ENCODE data around the gene DYNLT1. TPM values are rescaled to one million over a fixed set of nuclear protein-coding genes. Genes with fewer than 3 reads are reported as not detected.

DYNLT1 gene
- total RNA-seq, 6 donors from 2014 or later, result 49.2 to 119 (median 100) TPM

- no peak for TF ChIP-seq CTCF (IDR thresholded peaks at IDR 0.05)
- no peak for TF ChIP-seq EP300 (IDR thresholded peaks at IDR 0.05)
- no peak for TF ChIP-seq POLR2A (IDR thresholded peaks at IDR 0.05)
- TF ChIP-seq POLR2AphosphoS5 (IDR thresholded peaks at IDR 0.05), result no peak
- Histone ChIP-seq H3K27ac (no peak overlapping the region), H3K9me3 (no peaks in the 10 kb centered on the region), H3K4me1 (no peaks in the 10 kb centered on the region), H3K4me3 (no peak overlapping the region), H3K27me3 (no peaks in the 10 kb centered on the region), H3K36me3 (peaks cover 7 to 57% (median 42%) of the 10 kb centered on the region in 4 donors)
- WGBS, 2 donors, result 88 to 97% methylated on average over 6 of the region's 6 CpGs
- ATAC-seq (ENCODE audit: low FRiP score in 2 of 2), result no peak
- no peak for DNase-seq
Measured at GRCh38 chr6:158604048-158604406, 40.5 kb downstream of the DYNLT1 start.

- Histone ChIP-seq H3K9me3 (no peaks in the 10 kb centered on the region), H3K27ac (no peak overlapping the region), H3K36me3 (peaks cover 7 to 56% (median 38%) of the 10 kb centered on the region in 4 donors), H3K27me3 (no peaks in the 10 kb centered on the region), H3K4me1 (no peaks in the 10 kb centered on the region), H3K4me3 (no peak overlapping the region)
- no peak for DNase-seq
- WGBS, 2 donors, result 83 to 84% methylated on average over 14 to 15 of the region's 15 CpGs
- TF ChIP-seq POLR2A (IDR thresholded peaks at IDR 0.05) (no peak), EP300 (IDR thresholded peaks at IDR 0.05) (no peak), POLR2AphosphoS5 (IDR thresholded peaks at IDR 0.05) (no peak), CTCF (IDR thresholded peaks at IDR 0.05) (no peak)
- no peak for ATAC-seq (ENCODE audit: low FRiP score in 2 of 2)
Measured at GRCh38 chr6:158603261-158604047, 41.1 kb downstream of the DYNLT1 start.

- TF ChIP-seq POLR2A (IDR thresholded peaks at IDR 0.05), result no peak
- TF ChIP-seq EP300 (IDR thresholded peaks at IDR 0.05), result no peak
- TF ChIP-seq POLR2AphosphoS5 (IDR thresholded peaks at IDR 0.05), result no peak
- no peak for TF ChIP-seq CTCF (IDR thresholded peaks at IDR 0.05)
- no peaks in the 10 kb centered on the region for H3K27me3 ChIP-seq
- H3K27ac ChIP-seq, result no peak overlapping the region
- H3K4me3 ChIP-seq, result no peak overlapping the region
- H3K36me3 ChIP-seq, result peaks cover 0 to 49% (median 33%) of the 10 kb centered on the region in 4 donors
- no peaks in the 10 kb centered on the region for H3K4me1 ChIP-seq
- 90 to 91% methylated on average over 10 to 18 of the region's 18 CpGs for WGBS, 2 donors
- ATAC-seq (ENCODE audit: low FRiP score in 2 of 2) (no peak), DNase-seq (no peak)
- H3K9me3 ChIP-seq, result no peaks in the 10 kb centered on the region
Measured at GRCh38 chr6:158599635-158600034, 44.9 kb downstream of the DYNLT1 start.

GRCh38 chr6:158597565-158597964, 47.0 kb downstream of the DYNLT1 start:
- Histone ChIP-seq H3K4me1 (no peaks in the 10 kb centered on the region), H3K4me3 (no peak overlapping the region), H3K9me3 (no peaks in the 10 kb centered on the region), H3K36me3 (peaks cover 0 to 58% (median 37%) of the 10 kb centered on the region in 4 donors), H3K27ac (no peak overlapping the region), H3K27me3 (no peaks in the 10 kb centered on the region)
- ATAC-seq (ENCODE audit: low FRiP score in 2 of 2) (no peak), DNase-seq (no peak)
- WGBS, 2 donors, result 89 to 93% methylated on average over 4 of the region's 4 CpGs
- TF ChIP-seq POLR2AphosphoS5 (IDR thresholded peaks at IDR 0.05) (no peak), CTCF (IDR thresholded peaks at IDR 0.05) (no peak), POLR2A (IDR thresholded peaks at IDR 0.05) (no peak), EP300 (IDR thresholded peaks at IDR 0.05) (no peak)

GRCh38 chr6:158596861-158597260, 47.7 kb downstream of the DYNLT1 start:
- WGBS, 2 donors, result 83 to 85% methylated on average over 6 of the region's 6 CpGs
- Histone ChIP-seq H3K27me3 (no peaks in the 10 kb centered on the region), H3K4me1 (no peaks in the 10 kb centered on the region), H3K27ac (no peak overlapping the region), H3K4me3 (no peak overlapping the region), H3K36me3 (peaks cover 0 to 66% (median 43%) of the 10 kb centered on the region in 4 donors), H3K9me3 (no peaks in the 10 kb centered on the region)
- DNase-seq, result no peak
- no peak for TF ChIP-seq EP300 (IDR thresholded peaks at IDR 0.05)
- no peak for TF ChIP-seq POLR2AphosphoS5 (IDR thresholded peaks at IDR 0.05)
- TF ChIP-seq POLR2A (IDR thresholded peaks at IDR 0.05), result no peak
- no peak for TF ChIP-seq CTCF (IDR thresholded peaks at IDR 0.05)
- no peak for ATAC-seq (ENCODE audit: low FRiP score in 2 of 2)

Measured in upper lobe of left lung (tissue), 6 donors.